GM19395 (cell line): ENCODE results near the gene ST3GAL6.
A peak's percentile ranks its signal among the peaks of the same experiment; 100 is the strongest.

Experiments used
- ATAC-seq: cut with Tn5 transposase; IDR thresholded peaks from one replicate; pipeline ENCODE4 v1.9.1; 2021; ENCODE audit warnings: mild to moderate bottlenecking, moderate library complexity; ENCODE audit not compliant: unreplicated experiment

ST3GAL6 gene, protein sequence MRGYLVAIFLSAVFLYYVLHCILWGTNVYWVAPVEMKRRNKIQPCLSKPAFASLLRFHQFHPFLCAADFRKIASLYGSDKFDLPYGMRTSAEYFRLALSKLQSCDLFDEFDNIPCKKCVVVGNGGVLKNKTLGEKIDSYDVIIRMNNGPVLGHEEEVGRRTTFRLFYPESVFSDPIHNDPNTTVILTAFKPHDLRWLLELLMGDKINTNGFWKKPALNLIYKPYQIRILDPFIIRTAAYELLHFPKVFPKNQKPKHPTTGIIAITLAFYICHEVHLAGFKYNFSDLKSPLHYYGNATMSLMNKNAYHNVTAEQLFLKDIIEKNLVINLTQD

GRCh38 chr3:98763076-98763475 is at the start of gene ST3GAL6:
ST3GAL6 (plus strand) TSS chr3:98763340; CDS start chr3:98768441, 5,101 bp downstream.
- peak; percentile 50 for ATAC-seq

DNA sequence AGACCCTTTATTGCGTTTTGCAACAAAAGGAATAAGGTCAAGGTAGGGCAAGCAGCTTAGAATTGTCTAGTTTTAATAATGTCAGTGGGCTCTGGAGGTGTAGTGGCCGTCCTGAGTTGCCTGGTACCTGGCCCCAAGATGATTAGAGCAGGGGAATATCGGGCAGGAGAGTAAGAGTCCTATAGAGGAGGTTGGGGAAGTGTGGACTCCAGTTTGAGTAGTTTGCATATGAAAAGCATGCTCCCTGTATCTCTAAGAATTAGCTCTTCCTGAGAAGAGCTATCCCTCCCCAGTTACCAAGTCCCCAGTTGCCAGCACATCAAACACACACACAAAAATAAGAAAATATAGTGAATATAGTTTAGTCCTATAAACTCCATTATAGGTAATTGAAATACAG is 49.2 kb upstream of the ST3GAL6 start:
- ATAC-seq, result no peak

- ATAC-seq, result no peak
Measured at GRCh38 chr3:98717584-98717983, 45.6 kb upstream of the ST3GAL6 start.

DNA sequence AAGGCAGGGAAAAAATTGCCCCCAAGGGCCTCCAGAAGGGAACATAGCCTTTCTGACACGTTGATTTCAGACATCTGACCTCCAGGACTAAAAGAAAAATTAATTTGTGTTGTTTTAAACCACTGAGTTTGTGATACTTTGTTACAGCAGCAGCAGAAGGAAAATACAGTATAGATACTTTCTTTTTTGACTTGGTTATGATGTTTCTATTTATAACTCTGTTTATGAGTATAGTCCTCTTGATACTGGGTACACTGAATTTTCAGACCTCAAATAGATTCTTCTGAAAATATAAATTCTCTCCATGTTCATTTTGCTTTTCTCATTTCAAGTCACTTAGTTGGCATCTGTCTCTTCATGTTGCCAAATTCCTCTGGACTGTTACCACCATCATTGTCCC is 44.4 kb upstream of the ST3GAL6 start:
- ATAC-seq, result no peak

DNA sequence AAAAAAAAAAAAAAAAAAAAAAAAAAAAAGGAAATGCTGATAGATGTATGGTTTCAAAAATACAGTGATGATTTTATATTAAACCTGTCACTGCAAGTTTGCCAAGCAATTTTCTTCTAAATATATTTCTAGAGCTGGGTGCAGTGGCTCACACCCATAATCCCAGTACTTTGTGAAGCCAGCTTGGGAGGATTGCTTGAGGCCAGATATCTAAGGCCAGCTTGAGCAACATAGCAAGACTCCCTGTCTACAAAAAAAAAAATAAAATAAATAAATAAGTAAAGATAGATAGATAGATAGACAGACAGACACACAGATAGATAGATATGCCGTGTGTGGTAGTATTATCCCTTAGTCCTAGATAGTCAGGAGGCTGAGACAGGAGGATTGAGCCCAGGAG is 41.4 kb upstream of the ST3GAL6 start:
- no peak for ATAC-seq

- ATAC-seq, result no peak
Measured at GRCh38 chr3:98722389-98722788, 40.8 kb upstream of the ST3GAL6 start.

DNA sequence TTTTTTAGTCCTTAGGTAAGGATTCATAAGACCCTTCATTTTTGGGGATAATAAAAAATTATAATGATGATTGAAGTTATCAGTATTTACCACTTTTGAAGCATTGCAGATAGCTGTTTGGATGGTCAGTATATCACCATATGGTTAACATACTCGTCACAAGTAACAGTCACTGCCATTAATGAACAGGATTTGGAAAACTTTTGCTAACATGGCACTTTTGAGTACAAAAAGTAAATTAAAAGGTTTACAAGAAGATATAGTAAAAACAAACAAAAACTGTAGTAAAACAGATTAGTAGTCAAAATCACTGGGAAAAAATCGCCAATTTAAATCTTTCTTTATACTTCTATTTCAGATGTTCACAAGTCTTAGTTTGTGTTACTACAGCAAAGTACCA is 37.8 kb upstream of the ST3GAL6 start:
- ATAC-seq, result no peak

DNA sequence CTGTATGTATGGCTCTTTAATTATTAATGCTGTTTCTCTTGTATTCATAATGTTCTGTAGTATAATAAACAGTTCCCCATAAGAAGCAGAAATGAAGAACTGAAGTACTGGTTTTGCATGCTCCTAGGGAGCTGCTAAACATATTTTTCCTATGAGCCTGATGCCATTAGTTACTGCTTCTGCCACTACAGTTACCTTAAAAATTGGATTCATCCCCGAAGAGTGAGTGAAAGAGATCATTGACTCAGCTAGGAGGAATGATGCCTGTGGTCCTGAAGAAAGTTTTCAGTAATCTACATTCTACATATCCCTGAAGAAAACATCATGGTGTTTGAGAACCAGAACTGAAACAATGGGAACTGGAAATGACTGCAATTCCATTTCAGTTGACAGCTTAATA is 37.1 kb upstream of the ST3GAL6 start:
- no peak for ATAC-seq

DNA sequence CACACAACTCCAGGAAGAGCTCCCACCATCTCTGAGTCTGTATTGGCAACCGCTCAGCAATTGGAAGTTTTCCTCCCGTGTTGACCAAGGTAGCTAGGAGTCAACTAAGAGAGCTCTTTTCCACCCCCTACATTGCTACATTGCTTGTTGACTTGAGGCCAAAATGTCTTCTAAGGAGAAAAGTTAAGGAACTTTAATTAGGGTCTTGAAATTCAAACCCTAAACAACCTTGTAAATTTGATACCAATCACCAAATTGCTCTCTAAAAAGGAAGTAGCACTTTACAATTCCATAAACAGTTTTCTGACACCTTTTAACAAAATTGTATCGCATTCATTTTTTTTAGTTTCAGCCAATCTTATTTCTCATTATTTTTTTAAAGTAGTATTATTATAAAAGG is 35.5 kb upstream of the ST3GAL6 start:
- no peak for ATAC-seq

DNA sequence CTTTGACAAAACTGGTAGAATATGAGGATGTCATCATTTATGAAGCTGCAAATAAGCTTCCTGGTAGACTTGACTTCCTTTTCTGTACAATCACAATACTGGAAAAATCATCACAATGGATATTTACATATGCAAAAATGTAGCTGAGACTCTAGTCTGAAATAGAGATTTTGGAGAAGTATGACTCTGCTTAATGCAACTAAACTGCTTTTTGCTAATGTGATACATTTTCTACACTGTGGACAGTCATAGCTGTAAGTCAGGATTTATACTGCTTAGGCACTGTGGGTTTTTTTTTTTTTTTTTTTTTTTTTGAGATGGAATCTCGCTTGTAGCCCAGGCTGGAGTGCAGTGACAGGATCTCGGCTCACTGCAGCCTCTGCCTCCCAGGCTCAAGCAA is 34.5 kb upstream of the ST3GAL6 start:
- ATAC-seq, result no peak

GRCh38 chr3:98730338-98730737 is 32.8 kb upstream of the ST3GAL6 start:
- ATAC-seq, result no peak

DNA sequence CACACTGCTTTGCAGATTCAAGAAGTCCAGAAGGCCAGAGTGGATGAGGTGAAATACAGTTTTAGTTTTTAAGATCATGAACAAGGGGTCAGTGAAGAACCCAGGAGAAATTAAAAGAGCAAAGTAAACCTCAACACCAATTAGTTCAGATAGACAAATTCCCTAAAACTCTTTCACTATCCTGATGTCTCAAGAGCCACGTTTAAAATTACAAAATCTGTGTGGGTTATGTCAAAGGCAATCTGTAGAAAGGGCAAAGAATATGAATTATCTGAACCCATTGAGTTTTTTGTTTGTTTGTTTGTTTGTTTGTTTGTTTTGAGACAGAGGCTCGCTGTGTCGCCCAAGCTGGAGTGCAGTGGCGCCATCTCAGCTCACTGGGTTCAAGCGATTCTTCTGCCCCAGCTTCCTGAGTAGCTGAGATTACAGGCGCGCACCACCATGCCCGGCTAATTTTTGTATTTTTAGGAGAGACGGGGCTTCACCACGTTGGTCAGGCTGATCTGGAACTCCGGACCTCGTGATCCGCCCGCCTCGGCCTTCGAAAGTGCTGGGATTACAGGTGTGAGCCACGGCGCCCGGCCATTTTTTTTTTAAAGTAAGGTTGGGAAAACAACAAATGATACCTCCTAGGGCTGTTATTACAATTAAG is 32.1 kb upstream of the ST3GAL6 start:
- no peak for ATAC-seq

GRCh38 chr3:98731720-98732285 is 31.3 kb upstream of the ST3GAL6 start:
- ATAC-seq, result peak; percentile 52

DNA sequence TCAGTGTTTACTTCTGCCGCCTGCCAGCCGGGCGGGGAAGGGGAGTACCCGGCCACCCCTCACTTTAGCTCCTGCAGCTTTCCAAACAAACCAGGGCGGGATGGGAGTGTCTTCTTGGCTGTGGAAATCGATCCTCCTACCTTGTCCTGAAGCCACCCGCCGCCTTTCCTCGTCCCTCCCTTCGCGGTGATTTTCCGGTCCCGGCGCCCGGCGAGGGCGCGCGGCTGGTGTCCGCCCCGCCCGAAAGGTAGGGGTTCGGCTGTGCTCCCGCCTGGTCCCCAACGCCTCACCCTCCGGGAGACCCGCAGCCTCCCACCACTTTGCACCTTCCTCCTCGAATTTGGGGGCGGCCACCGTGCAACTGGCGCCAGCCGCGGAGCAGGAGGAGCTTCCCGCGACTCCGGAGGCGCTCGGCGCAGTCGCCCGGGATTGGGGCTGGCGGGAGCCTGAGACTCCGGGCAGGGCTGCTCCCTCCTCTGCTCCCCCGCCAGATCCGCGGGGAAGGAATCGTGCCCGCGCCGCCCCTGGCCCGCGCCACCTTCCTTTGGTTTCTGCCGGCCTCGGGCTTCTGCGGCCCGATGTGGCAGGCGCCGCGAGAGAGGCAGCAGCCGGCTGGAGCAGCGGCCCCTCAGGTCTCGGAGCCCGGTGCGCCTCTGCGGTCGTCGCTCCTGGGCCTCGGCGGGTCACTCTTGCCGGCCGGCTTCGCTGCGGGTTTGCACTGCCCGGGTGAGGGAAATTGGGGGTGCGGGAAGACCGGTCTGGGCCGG is 30.7 kb upstream of the ST3GAL6 start:
- peak; percentile 52 for ATAC-seq

GRCh38 chr3:98733053-98733811 is 29.9 kb upstream of the ST3GAL6 start:
- peak; percentile 33 for ATAC-seq

GRCh38 chr3:98733812-98734281 is 29.3 kb upstream of the ST3GAL6 start:
- no peak for ATAC-seq

GRCh38 chr3:98734306-98734705 is 28.8 kb upstream of the ST3GAL6 start:
- no peak for ATAC-seq

- no peak for ATAC-seq
Measured at GRCh38 chr3:98734735-98735134, 28.4 kb upstream of the ST3GAL6 start.

DNA sequence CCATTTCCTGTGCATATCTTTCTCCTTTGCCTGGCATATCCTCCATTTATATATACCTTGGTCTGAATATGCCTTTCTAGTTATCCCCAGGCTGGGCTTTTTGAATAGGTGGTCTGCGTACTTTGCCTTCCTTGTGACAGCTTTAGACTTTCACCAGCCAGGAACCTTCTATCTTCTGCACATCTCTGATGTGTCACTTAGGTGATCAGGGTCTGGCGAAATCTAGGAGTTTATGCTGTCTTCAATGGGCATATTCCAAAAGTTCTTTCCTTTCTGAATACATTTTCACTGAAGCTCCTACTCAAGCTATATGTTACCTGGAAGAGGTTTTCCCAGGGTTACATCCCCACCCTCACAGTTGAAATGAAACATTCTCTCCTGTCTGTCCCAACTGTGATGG is 27.8 kb upstream of the ST3GAL6 start:
- ATAC-seq, result no peak

- ATAC-seq, result no peak
Measured at GRCh38 chr3:98735761-98736269, 27.3 kb upstream of the ST3GAL6 start.
